LNCaP clone FGC (cell line): ENCODE data around the gene LGMN.

Experiments used
- DNase-seq: peaks from one replicate; pipeline ENCODE4 v3.0.0-alpha.2; 2011; ENCODE audit warnings: low read depth
- H3K4me3 ChIP-seq: 2 replicates; pipeline ENCODE4 v1.5.1; 2011; ENCODE audit warnings: mild to moderate bottlenecking, low read depth, low read length, control low read depth
- CTCF ChIP-seq: IDR thresholded peaks from 2 replicates; pipeline ENCODE4 v1.5.1; 2012; ENCODE audit warnings: mild to moderate bottlenecking; ENCODE audit not compliant: control insufficient read depth, insufficient read depth; ENCODE audit errors: extremely low read depth

LGMN gene

GRCh38 chr14:92666251-92666650 is 82.2 kb downstream of the LGMN start:
- no peak for TF ChIP-seq CTCF
- DNase-seq, result no peak
- no peak overlapping the region for H3K4me3 ChIP-seq

GRCh38 chr14:92665661-92666110 is 82.7 kb downstream of the LGMN start:
- no peak for TF ChIP-seq CTCF
- no peak for DNase-seq

GRCh38 chr14:92663049-92663448 is 85.4 kb downstream of the LGMN start:
- TF ChIP-seq CTCF, result no peak
- no peak overlapping the region for H3K4me3 ChIP-seq
- no peak for DNase-seq

More at GRCh38 chr14:92665661-92666110, 82.7 kb downstream of the LGMN start:
- no peak overlapping the region for H3K4me3 ChIP-seq

GRCh38 chr14:92660571-92660970 is 87.9 kb downstream of the LGMN start:
- DNase-seq, result no peak
- TF ChIP-seq CTCF, result no peak
- H3K4me3 ChIP-seq, result no peak overlapping the region

- H3K4me3 ChIP-seq, result no peak overlapping the region
- no peak for DNase-seq
- TF ChIP-seq CTCF, result no peak
Measured at GRCh38 chr14:92659765-92660561, 88.5 kb downstream of the LGMN start.

GRCh38 chr14:92658684-92659083 is 89.7 kb downstream of the LGMN start:
- no peak for TF ChIP-seq CTCF
- H3K4me3 ChIP-seq, result no peak overlapping the region
- DNase-seq, result no peak

- no peak overlapping the region for H3K4me3 ChIP-seq
- TF ChIP-seq CTCF, result no peak
- no peak for DNase-seq
Measured at GRCh38 chr14:92658160-92658559, 90.3 kb downstream of the LGMN start.
